Stimulated activated CD4-positive, alpha-beta T cell treated with anti-CD3 and anti-CD28 coated beads, Interleukin-15, amount 100 ng/mL, for 48 hours (primary cell): Measurements from ENCODE around the gene BLNK.

Source experiments
- DNase-seq, 2 donors: peaks; one replicate each; pipeline ENCODE4 v3.0.0-alpha.2; 2020; ENCODE audit warnings: low read depth in 2 of 2

BLNK gene

DNA sequence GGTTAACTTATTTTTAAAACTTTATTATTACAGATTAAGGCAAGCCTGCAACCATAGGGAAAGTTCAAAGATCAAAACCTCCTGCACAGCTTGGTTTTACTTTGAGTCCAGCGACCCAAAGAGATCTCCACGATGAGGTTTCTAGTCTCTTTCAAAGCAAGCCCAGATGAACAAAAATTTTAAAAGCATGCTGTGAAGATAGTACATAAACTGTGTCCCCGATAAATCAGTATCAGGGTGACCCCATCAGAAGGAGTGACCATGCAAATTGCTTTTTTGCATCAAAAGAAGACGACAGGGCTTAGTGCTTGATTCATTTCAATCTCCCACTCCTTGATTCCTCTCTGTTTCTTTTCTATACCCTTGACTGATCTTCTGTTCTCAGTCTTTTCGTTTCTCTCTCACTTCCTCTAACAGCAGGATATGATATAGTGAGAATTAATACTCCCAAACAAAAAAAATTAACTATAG is 16.8 kb upstream of the BLNK start:
- no peak for DNase-seq

DNA sequence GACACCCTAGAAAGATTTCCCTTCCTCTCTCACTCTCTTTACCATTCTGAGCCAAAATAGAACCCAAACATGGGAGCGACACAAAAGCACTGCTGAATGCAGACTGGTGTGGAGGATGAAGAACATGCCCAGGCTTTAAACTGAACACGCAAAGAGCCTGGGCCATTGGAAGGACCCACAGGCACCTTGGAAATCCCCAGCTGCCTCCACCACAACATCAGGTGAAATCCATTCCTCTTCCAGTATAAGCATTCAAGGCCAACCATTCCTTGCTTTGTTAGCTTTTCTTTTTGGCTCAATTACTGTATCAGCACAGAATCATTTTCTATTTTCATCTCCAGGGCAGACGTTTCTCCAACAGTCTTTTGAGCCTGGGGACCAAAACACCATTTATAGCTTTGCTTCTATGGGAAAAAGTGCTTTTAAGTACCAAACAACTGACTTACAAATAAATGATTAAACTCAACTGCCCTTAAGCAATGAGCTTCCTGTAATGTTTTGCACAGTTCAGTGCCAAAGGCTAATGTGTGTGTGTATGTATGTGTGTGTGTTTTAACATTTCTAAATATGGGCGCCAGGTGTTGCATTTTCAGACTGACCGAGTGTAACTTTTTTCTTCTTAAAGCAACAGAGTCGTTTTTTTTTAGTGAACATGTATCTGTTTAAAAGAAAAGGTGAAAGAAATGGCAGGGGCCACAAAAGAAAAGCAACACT is 16.2 kb upstream of the BLNK start:
- DNase-seq = no peak

DNA sequence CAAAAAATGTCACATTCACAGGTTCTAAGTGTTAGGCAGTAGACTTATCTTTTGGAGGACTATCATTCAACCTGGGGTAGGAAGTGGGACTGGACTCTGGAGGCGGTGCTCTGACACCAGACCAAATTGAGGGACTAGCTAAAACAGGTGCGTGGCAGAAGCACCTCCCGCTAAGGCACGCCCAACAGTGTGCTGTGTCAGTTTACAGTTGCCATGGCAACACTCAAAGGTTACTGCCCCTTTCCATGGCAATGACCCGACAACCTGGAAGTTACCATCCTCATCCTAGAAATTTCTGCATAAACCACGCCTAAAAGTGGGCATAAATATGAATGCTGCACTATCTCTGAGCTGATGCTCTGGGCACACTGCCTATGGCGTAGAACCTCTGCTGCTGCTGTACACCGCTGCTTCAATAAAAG is 14.0 kb upstream of the BLNK start:
- DNase-seq = no peak

DNA sequence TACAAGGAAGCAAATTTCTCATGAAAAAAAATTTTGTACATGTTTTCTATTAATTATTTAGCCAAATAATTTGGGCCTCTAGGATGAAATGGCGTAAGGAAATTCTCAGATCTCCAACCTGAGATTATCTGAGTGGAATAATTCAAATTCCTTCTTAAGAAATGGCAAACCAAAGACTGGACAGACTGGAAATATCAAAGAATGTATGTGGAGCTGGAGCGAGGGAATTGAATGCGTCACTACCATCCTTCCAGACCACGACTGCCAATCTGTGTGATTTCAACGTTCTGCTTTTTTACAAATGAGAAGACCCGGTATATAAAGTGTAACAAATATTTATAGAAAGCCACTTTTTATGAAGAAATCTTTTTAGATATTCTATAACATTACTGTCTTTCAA is 12.4 kb upstream of the BLNK start:
- DNase-seq = no peak

DNA sequence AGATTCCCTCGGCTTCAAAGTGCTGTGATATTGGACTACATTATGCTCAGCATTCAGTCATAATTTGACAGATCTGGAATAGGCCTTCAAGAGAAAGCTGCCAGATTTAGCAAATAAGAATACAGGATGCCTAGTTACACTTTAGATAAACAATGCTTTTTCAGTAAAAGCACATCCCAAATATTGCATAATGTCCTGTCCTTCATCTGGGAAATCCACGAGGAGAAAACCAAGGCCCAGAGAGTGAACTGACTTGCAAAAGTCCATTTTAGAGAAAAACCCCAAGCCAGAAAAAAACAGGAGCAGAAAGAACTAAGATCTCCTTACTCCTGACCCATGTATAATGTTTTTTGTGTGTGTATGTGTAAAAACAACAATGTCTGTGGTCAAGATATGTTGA is 12.0 kb upstream of the BLNK start:
- DNase-seq = no peak

DNA sequence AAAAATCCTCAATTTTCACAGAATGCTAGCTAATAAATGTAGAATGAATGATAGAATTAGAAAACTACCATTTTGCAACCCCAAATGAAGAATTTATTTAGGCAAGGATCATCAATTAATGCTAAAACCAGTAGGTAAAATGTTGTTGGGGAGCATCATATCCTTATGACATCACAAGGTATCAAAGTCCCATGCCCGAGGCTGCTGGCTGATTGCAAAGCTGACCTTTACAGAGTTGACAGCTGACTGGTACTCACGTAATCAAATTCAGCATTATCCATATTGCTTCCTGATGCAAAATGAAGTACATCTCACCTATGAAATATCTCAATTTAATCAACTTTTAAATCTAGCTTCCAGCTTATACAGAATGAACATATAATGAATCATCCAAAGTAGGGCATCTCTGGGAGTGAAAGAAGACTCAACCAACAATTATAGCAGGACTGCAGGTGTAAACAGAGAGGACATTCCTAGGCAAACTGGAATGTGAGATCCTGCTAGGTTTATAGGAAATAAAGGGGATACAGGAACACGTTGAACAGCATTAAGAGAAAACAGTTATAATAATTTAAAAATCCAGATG is 10.2 kb upstream of the BLNK start:
- DNase-seq = no peak

DNA sequence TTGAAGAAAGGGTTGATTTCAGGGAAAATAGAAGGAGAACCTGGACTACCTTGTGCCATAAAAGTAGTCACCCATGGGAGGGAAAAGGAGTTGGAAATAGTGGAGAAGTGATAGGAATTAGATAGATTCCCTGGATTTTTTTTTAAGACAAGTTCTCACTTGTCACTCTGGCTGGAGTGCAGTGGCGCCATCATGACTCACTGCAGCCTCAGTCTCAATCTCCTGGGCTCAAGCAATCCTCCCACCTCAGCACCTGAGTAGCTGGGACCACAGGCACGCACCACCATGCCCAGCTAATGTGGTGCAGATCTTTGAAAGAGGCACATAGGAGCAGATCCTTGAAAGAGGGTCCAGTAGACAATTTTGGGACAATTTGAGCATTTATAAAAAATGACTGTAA is 9.5 kb upstream of the BLNK start:
- no peak for DNase-seq

DNA sequence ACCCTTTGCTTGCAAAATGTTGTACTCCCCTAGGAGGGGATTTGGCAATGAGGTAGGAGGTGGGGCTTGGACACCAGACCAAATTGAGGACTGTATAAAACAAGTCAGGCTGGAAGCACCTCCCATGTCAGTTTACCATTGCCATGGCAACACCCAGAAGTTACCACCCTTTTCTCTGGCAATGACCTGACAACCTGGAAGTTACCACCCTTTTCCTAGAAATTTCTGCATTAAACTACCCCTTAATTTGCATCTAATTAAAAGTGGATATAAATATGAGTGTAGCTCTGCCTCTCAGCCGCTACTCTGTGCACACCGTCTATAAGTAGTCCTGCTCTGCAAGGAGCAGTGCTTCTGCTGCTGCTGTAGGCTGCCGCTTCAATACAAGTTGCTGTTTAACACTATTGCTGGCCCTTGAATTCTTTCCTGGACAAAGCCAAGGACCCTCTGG is 7.8 kb upstream of the BLNK start:
- no peak for DNase-seq

DNA sequence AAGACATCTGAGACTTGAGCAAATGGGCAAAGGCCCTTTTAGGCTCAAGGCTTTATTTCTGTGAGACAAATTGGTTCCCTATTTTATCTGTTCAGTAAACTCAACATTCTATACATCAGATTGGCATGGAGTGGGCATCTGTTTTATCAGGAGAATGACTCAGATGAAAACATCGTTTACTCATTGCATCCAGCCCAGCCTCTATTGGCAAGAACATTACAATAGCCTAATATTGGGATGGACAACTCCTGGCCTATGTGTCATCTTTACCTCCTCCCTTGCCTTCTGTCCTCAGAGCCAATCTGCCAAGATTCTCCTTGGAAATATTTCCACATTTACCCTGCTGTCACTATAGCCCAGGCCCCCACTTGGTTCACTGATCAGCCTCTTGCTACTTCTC is 5.5 kb upstream of the BLNK start:
- DNase-seq = no peak

DNA sequence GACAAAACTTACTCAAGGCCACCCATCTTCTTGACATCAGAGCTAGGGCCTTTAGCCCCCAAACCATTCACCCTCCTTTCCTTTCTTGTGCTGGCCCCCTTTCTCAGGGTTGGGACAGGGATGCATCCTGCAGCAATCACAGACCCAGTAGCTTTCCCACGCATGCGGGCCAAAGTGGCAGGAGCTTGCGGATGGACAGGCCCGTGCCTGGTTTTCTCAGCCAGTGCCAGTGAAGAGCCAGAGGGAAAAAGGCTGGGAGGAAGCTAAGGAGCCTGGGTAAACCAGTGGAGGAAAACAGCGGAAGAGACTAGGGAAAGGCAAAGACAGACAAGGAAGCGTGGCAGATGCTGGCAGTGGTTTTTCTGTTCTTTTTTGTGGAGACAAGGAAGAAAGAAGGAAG is 5.1 kb upstream of the BLNK start:
- DNase-seq = no peak

DNA sequence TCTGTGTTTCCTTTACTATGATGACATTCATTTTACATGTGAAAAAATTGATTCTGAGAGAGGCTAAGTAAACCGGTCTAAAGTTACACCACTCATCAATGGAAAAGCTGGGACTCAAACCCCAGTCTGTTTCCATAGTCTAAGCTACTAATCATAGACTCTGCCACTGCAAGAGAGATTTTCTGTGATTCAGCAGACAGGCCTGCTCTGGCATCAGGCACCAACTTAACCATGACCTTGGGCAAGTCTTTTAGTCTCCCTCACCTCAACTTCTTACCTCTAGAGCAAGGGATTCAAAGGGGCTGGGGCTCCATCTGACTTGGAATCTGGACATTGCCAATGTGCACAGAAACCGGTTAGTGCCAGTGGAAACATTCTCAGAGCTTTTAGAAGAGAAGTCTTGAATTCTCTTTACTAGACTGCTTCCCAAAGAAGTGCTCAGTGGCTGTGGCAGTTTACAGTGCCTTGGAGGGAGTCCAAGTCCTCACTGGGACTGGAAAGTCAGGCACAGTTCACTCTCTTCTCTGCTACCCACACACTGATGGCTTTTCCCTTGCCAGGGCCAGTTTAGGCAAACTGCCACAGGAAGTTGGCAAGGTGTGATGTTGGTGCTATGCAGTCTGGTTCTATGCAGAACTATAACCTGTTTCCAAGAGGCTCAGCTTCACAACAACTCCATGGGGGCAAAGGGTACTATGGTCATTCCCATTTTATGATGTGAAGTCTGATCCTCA is 4.5 kb upstream of the BLNK start:
- DNase-seq = no peak

DNA sequence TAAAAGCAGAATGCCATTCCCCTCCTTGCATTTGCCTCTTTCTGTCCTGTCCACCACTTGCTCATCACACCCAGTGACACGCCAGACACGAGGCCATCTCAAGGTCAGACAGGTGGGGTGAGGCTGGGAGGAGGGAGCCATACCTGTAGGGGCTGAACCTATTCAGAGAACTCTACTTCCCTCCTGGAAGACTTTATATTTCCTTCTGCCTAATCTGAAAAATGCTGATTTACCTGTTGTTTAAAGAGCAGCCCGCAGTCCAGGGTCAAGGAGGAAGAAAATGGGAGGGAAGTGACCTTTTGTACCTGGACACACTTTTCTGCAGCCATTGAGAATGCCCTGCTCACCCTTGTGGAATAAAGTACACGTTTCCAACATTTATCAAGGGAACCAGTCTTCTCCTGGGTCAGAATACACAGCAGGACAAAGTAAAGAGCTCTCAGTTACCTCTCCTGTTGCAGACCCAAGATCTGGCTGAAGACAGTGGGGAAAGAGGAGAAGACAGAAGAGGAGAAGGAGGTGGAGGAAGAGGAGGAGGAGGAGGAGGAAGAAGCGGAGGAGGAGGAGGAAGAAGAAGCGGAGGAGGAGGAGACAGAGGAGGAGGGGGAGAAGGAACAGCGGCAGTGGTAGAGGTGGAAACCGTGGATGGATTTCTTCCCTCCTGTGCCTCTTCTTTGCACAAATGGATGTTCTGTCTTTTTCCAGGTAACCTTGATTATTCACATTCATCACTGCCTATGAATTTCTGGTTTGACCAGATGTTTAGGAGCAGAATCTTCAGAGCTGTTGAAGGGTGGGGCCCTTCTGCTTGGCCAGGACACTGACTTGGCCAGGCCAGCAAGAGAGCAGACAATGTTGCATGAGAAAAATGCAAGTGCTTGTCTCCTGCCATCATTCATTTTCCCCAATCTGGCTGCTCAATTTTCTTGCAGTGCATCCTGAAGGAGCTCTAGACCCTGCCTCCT is 1.2 kb upstream of the BLNK start:
- no peak for DNase-seq

DNA sequence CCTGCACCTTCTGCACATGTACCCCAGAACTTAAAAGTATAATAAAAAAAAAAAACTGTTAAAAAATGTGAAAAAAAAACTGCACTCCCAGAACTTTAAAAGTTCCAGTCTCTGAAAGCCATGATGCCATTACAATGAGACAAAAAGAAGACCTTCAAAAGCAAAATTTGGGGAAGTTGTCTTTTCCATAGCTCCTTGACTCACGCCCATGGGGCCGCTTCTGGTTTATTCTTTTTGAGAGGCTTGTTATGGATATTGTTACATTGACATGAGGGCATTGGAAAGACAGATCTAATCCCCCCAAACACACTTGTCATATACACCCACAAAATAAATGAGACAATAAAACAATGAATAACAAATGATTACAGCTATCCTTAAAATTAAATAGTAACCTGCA is 798 bp downstream of the BLNK start:
- DNase-seq = no peak

DNA sequence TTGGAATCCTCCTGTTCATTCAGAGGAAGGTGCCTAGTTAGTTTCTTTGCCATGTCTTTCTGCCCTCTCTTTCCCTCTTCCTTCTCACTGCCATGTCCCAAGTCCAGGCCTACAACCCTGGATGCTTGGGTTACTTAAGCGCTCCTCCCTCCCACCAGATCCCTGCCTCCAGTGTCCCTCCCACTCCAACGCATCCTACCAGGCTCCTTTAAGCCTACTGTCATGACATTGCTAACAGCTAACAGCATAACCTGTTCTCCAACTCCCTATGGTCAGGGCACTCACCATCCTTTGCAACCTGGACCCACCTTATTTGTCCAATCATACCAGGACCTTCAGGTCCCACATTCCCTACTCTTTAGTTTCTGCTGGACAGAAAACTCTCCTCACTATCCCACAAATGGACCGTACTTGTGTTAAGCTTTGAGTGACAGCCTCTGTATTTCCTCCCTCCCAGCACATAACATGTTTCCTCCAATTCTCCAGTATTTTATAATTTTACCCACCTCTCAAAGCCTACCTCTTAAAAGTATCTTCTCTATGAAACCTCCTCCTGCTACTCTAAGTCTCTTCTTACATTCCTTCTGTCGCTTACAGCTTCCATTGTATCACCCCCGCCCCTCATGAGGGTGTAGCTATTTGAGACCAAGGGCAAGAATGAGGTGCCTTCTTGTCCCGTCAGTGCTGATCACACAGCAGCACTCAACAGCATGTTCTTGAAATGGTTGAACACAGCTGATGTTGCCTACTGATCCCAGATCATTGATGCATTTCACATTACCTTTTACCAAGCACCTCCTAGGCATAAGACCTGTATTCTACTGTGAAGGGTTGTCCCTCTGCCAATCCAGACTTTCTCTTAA is 1.7 kb downstream of the BLNK start:
- no peak for DNase-seq

DNA sequence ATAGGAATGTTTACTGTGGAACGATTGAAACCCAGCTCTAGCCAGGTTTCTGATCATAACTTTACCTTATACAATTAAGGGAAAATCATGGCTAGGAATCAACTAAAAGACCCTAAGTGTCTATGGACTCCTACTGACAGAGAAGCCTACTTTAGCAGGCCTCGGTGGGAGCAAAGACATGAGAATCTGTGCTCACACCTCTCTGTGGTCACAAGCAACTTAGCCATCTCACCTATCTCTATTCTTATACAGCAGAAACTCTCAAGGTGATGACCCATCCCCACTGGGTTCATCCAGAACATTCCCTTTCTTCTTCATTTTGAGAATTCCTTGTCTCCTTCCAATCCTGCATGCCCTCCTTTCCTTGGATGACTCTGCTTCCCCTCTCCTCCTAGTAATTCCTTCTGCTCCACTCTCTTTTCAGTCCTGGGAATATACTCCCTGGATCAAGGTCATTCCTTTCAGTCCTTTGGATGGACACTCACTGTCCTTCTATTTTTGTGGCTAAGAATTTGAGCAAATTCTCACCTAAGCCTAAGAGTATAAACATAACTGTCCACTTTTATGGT is 2.9 kb downstream of the BLNK start:
- DNase-seq = no peak

DNA sequence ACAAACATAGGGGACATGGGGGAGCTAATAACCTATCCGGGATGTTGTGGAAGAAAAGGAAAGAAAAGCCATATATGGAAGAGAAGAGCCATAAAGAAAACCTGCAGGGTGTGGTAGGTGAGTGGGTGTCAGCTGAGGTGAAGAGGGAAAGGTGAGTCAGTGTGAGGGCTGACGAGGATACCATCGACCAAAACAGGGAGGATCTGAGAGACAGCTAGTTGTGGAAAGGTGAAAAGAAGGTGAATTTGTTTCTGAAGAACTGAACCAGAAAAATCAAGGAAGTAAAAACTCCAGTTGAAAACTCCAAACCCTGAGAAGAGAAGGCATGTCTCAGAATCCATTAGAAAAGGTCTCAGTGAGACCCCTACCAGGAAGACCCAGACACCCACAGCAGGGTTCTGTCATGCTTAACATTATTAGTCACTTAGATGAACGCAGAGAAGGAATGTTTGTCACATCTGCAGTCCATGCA is 4.1 kb downstream of the BLNK start:
- no peak for DNase-seq

DNA sequence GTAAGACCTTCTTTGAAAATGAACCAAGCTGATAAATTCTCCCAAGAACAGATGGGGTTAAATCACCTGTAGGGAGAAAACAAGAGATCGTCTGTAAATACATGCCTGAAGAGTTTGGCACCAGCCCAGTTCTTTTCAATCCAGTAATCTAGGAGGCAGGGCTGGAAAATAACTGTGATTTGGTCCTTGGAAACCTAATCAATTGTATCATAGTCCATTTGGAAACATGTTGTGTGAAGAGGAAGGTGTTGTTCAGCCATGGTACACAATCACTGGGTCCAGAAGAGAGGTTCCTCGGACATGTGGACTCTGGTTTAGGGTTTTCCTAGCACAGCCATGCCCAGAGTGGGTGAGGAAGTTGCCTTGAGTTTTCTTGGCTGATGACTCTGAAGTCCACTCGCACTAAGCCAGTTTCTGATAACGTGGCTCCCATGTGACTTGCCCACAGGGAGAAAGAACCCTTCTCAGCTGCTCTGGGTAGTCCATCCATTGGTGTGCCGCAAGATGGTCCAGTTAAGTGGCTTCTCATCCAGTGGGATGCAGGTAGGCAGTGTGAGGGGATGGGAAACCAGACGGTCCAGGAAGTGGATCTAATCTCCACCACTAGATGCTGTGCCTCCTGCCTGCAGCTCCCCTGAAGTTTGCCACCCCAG is 5.1 kb downstream of the BLNK start:
- no peak for DNase-seq

DNA sequence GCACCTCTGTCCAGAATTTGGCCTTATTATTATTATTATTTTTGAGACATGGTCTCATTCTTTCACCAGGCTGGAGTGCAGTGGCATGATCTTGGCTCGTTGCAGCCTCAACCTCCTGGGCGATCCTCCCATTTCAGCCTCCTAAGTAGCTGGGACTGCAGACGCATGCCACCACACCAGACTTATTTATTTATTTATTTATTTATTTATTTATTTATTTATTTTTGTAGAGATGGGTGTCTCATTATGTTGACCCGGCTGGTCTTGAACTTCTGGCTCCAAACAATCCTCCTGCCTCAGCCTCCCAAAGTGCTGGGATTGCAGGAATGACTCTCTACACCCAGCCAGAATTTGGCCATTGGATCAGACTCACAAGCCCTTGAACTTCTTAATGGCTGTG is 6.4 kb downstream of the BLNK start:
- DNase-seq = no peak

DNA sequence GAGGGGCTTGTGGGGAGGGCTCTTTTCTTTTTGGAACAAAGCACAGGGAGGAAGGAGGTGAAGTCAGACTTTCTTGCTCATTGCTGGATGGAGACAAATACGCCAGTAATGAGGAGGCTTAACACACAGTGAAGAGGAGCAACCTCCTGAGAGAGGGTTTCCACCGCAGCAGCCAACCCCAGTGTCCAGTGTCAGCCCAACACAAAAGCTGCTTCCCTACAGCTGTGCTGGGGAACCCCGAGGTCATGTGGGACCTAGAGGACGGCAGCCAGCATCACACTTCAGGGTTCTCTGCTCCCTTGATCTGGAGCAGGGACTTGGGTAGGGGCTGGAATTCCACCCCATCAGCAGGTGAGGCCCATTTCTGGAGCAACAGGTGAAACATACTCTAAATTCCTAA is 7.7 kb downstream of the BLNK start:
- DNase-seq = no peak

DNA sequence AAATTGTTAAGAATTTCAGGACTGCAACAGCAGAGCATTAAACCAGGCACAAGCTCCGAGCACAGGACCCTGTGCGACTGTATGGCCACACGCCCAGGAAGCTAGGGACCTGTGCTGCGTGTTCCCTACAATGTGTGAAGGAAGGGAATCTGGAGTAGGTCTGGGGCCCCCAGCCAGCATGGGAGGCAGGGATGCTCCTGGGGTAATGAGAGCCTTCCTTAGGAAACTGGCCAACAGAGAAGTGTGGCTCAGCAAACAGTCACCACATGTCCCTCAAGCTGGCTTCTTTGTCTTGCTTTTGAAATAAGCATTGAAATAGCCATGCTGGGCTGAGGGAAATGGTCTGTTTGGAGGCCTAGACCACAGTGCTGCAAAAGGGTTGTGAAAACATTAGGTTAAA is 8.2 kb downstream of the BLNK start:
- DNase-seq = no peak
